ENCODE data around the gene GFER.
"Not testable (repeated sequence)": the region's sequence is repeated elsewhere in the genome, so short reads cannot be mapped to it uniquely, and the experiment has no call there.

The GFER gene

GRCh38 chr16:2003827-2004641 lies 20.0 kb downstream of the GFER start:
- peaks cover 22% of the 10 kb centered on the region for H3K36me3 Mint-ChIP-seq (ENCODE audit: insufficient read depth)
- H3K27me3 Mint-ChIP-seq = no peaks in the 10 kb centered on the region
- no peak overlapping the region for H3K4me3 Mint-ChIP-seq
- no peak overlapping the region for H3K27ac Mint-ChIP-seq
- ATAC-seq (replicated peaks) (peak; percentile 90), DNase-seq (peak; percentile 82 to 86 (median 84))
- H3K9me3 Mint-ChIP-seq = no peaks in the 10 kb centered on the region
- peaks cover 40 to 43% of the 10 kb centered on the region in 2 donors for H3K4me1 Mint-ChIP-seq (ENCODE audit: low read depth in 2 of 2)

GRCh38 chr16:2004795-2005517 lies 21.0 kb downstream of the GFER start:
- Mint-ChIP-seq H3K27ac (peak overlapping the region in 1 of 2 donors; percentile 81), H3K4me3 (peak overlapping the region in 1 of 2 donors; percentile 70), H3K27me3 (no peaks in the 10 kb centered on the region), H3K36me3 (ENCODE audit: insufficient read depth) (peaks cover 22% of the 10 kb centered on the region), H3K4me1 (ENCODE audit: low read depth in 2 of 2) (peaks cover 41 to 44% of the 10 kb centered on the region in 2 donors), H3K9me3 (no peaks in the 10 kb centered on the region)
- ATAC-seq (replicated peaks) (no peak), DNase-seq (no peak)

GRCh38 chr16:2005646-2006045 lies 21.7 kb downstream of the GFER start:
- Mint-ChIP-seq H3K27me3 (no peaks in the 10 kb centered on the region), H3K9me3 (no peaks in the 10 kb centered on the region), H3K4me1 (ENCODE audit: low read depth in 2 of 2) (peaks cover 46 to 48% of the 10 kb centered on the region in 2 donors), H3K4me3 (peak overlapping the region in 1 of 2 donors; percentile 48), H3K27ac (peak overlapping the region; percentile 35 to 81), H3K36me3 (ENCODE audit: insufficient read depth) (peaks cover 18% of the 10 kb centered on the region)
- DNase-seq = no peak
- no peak for ATAC-seq (replicated peaks)

GRCh38 chr16:2006317-2006716 lies 22.3 kb downstream of the GFER start:
- Mint-ChIP-seq H3K27ac (peak overlapping the region in 1 of 2 donors; percentile 81), H3K27me3 (no peaks in the 10 kb centered on the region), H3K4me3 (peak overlapping the region in 1 of 2 donors; percentile 60), H3K9me3 (no peaks in the 10 kb centered on the region), H3K4me1 (ENCODE audit: low read depth in 2 of 2) (peaks cover 46 to 48% of the 10 kb centered on the region in 2 donors), H3K36me3 (ENCODE audit: insufficient read depth) (peaks cover 13% of the 10 kb centered on the region)
- DNase-seq (no peak), ATAC-seq (replicated peaks) (no peak)

GRCh38 chr16:2007081-2007836 lies 23.3 kb downstream of the GFER start:
- no peaks in the 10 kb centered on the region for H3K9me3 Mint-ChIP-seq
- no peak for ATAC-seq (replicated peaks)
- H3K36me3 Mint-ChIP-seq (ENCODE audit: insufficient read depth) = peaks cover 10% of the 10 kb centered on the region
- peak overlapping the region; percentile 81 to 90 for H3K27ac Mint-ChIP-seq
- peaks cover 46 to 48% of the 10 kb centered on the region in 2 donors for H3K4me1 Mint-ChIP-seq (ENCODE audit: low read depth in 2 of 2)
- peak overlapping the region; percentile 80 to 85 for H3K4me3 Mint-ChIP-seq
- H3K27me3 Mint-ChIP-seq = no peaks in the 10 kb centered on the region
- no peak for DNase-seq

GRCh38 chr16:2008009-2008526 lies 24.1 kb downstream of the GFER start:
- peak overlapping the region; percentile 71 to 90 for H3K27ac Mint-ChIP-seq
- ATAC-seq (replicated peaks) (peak; percentile 11), DNase-seq (no peak)
- no peaks in the 10 kb centered on the region for H3K27me3 Mint-ChIP-seq
- H3K9me3 Mint-ChIP-seq = no peaks in the 10 kb centered on the region
- peaks cover 45 to 46% of the 10 kb centered on the region in 2 donors for H3K4me1 Mint-ChIP-seq (ENCODE audit: low read depth in 2 of 2)
- H3K4me3 Mint-ChIP-seq = peak overlapping the region; percentile 80 to 85
- H3K36me3 Mint-ChIP-seq (ENCODE audit: insufficient read depth) = peaks cover 7% of the 10 kb centered on the region

- Mint-ChIP-seq H3K36me3 (ENCODE audit: insufficient read depth) (peaks cover 7% of the 10 kb centered on the region), H3K4me1 (ENCODE audit: low read depth in 2 of 2) (peaks cover 45 to 46% of the 10 kb centered on the region in 2 donors), H3K27ac (peak overlapping the region; percentile 71 to 90), H3K4me3 (peak overlapping the region; percentile 80 to 85), H3K9me3 (no peaks in the 10 kb centered on the region), H3K27me3 (no peaks in the 10 kb centered on the region)
- DNase-seq (no peak), ATAC-seq (replicated peaks) (no peak)
These were observed 24.7 kb downstream of the GFER start for GRCh38 chr16:2008631-2009163.

GRCh38 chr16:2009164-2009711 lies 25.2 kb downstream of the GFER start:
- Mint-ChIP-seq H3K4me1 (ENCODE audit: low read depth in 2 of 2) (peaks cover 41 to 42% of the 10 kb centered on the region in 2 donors), H3K27me3 (no peaks in the 10 kb centered on the region), H3K36me3 (ENCODE audit: insufficient read depth) (peaks cover 7% of the 10 kb centered on the region), H3K9me3 (no peaks in the 10 kb centered on the region), H3K27ac (peak overlapping the region; percentile 71 to 90), H3K4me3 (peak overlapping the region; percentile 80 to 85)
- DNase-seq (no peak), ATAC-seq (replicated peaks) (peak; percentile 49)

GRCh38 chr16:2009791-2010510 lies 26.0 kb downstream of the GFER start, which contains the start of gene ZNF598:
TSS of gene ZNF598 (minus strand) at chr16:2009821.
- Mint-ChIP-seq H3K9me3 (no peaks in the 10 kb centered on the region), H3K36me3 (ENCODE audit: insufficient read depth) (peaks cover 7% of the 10 kb centered on the region), H3K4me1 (ENCODE audit: low read depth in 2 of 2) (peaks cover 37 to 38% of the 10 kb centered on the region in 2 donors), H3K27me3 (no peaks in the 10 kb centered on the region), H3K4me3 (peak within 1 kb of the TSS; percentile 84 to 85), H3K27ac (peak within 1 kb of the TSS; percentile 90 to 94)
- ATAC-seq (replicated peaks) (peak; percentile 94), DNase-seq (peak; percentile 70 to 77 (median 76))

- Mint-ChIP-seq H3K4me1 (ENCODE audit: low read depth in 2 of 2) (peaks cover 24 to 25% of the 10 kb centered on the region in 2 donors), H3K36me3 (ENCODE audit: insufficient read depth) (peaks cover 12% of the 10 kb centered on the region)
- not testable (repeated sequence) for H3K4me3 Mint-ChIP-seq; DNase-seq; ATAC-seq (replicated peaks); H3K9me3 Mint-ChIP-seq; H3K27me3 Mint-ChIP-seq; H3K27ac Mint-ChIP-seq
These were observed 27.7 kb downstream of the GFER start for GRCh38 chr16:2011726-2012125.

GRCh38 chr16:2013527-2013926 lies 29.5 kb downstream of the GFER start:
- Mint-ChIP-seq H3K4me3 (no peak overlapping the region), H3K27me3 (peaks cover 0 to 10% of the 10 kb centered on the region in 2 donors), H3K9me3 (no peaks in the 10 kb centered on the region), H3K36me3 (ENCODE audit: insufficient read depth) (peaks cover 5% of the 10 kb centered on the region), H3K4me1 (ENCODE audit: low read depth in 2 of 2) (peaks cover 9% of the 10 kb centered on the region in 2 donors), H3K27ac (no peak overlapping the region)
- no peak for ATAC-seq (replicated peaks)
- DNase-seq = no peak
